Activated effector memory CD4-positive, alpha-beta T cell treated with Interleukin-2 at 50 U/mL for 16 hours (primary cell): ENCODE results near the gene ACER3.
"Not testable (repeated sequence)": the region's sequence is repeated elsewhere in the genome, so short reads cannot be mapped to it uniquely, and the experiment has no call there.

Source experiments
- DNase-seq: peaks from one replicate; pipeline ENCODE4 v3.0.0-alpha.2; 2020

ACER3 gene

DNA sequence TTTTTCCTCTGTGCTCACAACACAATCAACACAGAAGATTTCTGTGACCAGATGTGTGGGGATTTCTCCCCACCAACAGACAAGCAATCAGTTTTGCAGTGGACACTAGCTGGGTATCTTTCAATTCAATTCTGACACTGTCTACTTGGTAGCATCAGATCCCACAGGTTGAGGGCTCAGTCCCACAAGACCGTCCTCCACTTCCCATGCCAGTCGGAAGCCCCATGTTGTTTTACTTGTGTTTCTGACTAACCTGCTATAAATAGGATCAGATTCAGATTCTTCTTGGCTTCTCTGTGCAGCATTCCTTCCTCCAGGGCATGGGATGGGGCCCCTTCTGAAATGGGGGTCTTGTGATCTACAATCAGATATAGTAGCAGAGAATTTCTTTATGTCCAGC, 19.6 kb downstream of the ACER3 start:
- DNase-seq = no peak

DNA sequence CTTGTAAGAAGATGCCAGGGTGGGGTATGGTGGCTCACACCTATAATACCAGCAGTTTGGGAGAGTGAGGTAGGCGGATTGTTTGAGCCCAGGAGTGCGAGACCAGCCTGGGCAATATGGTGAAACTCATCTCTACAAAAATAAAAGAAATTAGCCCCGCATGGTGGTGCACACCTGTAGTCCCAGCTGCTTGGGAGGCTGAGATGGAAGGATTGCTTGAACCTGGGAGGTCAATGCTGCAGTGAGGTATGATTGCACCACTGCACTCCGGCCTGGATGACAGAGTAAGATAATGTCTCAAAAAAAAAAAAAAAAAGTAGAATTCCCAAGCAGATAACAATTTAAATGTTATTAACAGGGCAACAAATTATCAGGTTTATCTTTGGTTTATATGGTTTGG, 20.2 kb downstream of the ACER3 start:
- no peak for DNase-seq

DNA sequence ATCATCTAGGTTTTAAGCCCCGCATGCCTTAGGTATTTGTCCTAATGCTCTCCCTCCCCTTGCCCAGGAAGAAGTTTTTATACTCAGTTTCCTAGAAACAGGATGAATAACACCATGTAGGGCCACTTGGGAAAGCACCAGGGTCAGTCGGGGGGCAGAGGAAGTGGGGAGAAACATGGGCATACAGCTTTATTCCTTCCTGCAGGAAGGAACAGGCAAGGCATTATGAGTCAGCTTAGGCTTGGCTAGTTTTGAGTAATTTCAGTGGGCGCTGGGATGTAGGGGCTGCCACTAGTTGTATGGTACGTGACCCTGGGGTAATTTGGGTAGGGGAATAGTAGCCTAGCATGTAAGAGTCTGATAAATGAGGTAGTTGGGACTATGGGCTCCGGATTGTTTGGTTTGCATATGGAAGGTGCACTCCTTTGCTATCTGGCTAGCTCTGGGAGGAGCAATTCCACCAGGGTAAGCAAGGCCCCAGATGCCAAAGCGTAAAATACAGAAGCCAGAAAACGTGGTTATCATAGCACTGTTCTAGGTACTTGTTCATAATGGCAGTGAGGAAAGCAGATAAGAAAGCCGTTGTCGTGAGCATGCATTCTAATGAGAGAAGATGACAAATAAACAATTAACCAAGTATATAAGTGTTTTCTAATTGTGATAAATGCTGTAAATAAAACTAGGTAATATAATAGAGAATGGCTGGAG, 24.8 kb downstream of the ACER3 start:
- no peak for DNase-seq

DNA sequence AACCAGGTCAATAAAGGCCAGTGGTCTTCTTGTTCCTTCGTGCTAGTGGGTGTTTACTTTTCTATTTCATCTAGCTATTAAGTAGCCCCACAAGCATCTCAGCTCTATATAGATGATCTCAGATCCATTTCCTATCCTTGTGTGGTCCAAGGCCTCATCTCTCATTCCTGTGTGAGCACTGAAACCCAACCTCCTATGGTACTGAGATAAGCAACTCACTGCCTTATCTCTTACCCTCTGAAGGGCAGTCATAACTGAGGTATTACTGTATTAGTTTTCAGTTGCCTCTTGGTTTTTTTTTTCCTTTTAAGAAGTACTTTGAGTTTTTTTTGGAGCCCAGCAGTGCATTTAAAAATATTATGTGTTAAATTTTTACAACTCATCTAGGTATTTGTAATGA, 28.3 kb downstream of the ACER3 start:
- DNase-seq = no peak

DNA sequence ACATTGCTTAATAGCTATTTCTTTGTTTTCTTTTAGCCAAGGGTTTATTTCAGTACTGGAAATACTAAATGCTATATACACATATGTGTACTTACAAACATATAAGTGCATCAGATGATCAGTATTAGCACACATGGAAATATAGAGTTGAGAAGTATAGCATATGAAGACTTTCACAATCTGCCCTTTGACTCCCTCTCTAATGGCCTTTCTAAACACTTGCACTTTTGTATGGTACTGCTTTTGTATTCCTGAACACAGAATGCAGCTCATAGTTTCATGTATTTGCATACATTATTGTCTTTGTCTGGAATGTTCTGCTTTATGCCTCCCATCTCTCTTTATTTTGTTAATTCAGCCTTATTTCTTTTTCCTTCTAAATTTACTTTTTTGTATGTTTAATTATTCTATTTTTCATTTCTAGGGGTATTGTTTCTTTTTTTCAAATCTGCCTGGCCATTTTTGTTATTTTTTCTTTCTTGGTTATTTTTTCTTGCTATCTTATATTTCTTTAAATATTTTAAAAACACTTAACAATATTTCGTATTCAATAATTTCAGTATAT, 28.8 kb downstream of the ACER3 start:
- DNase-seq = no peak

DNA sequence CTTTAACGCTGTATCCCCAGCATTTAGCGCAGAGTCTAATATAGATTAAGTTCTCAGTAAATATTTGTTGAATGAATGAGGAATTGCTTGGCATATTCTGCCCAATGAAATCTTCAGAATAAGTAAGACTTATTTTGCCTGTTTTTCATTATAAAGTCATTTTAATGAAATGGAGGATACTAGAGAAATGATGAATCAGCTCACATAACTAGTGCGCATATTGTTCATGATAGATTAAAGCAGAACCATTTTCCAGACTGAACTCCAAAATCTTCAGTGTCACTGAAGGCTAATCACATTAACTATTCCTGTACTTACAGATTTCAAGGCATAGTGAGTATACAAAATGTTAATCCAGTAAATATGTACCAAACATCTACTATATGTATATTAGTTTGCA, 29.6 kb downstream of the ACER3 start:
- DNase-seq = no peak

DNA sequence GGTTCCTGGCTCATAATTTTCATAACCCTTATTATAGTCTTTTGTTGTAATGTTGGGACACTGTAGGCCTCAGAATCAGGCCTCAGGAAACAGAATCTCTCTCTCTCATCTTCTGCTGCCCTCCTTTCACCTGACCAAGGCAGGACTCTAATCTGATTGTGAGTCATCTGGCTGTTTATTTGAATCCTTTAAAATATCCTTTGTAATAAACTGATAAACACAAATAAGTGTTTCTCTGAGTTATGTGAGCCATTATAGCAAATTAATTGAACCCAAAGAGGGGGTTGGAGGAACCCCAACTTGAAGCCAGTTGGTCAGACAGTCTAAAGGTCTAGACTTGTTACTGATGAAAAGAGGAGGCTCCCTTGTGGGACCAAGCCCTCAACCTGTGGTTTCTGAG, 30.6 kb downstream of the ACER3 start:
- DNase-seq = no peak

DNA sequence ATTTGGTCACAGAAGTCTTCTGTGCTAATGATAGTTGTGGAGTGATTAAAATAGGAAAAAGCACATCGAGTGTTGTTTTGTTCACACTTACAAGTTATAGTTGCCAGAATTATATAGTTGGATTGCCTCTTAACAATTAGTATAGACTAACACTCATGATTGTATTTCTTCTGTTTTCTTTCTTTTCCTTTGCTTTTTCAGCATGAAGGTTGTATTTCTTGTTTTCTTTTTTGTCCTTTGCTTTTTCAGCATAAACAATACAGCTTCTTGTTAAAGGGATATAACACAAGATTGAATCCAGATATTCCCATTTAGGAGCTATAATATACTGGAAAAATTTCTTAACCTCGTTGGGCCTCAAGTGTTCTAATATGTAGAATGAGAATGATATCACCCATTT, 31.1 kb downstream of the ACER3 start:
- DNase-seq = no peak

DNA sequence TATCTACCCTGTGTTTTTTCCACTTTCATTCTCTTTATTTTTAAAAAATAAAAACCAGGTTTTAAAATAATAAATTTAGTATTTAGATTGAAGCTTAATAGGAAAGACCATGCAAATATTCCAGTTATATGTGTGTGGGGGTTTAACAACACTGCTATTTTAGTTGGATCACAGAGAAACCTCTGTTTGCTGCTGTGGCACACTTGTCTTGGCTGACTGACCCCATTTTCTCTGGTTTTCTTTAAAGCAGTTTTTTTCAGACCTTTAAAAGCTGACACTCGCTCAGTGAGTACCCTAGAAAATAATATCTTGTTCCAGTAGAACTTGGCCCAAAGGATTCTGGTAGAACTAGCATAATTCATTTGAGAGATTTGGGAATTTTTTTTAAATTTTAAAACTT, 31.6 kb downstream of the ACER3 start:
- DNase-seq = no peak

DNA sequence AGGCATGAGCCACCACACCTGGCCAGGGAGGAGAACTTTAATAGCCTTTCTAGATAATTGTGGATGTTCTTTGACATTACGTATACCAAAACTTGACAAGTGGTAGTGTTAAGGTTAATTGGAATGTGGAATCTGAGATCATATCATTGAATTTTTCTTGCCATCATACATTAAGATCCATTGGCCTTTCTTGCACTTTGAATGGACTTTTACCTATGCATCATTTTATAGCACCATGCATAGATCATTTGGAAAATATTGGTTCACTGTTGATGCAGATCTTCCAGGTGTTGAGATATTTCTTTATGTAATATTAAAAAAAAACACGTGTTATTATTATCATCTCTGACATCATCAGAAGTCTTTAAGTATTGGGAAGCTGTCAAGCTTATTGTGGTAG, 36.5 kb downstream of the ACER3 start:
- no peak for DNase-seq

DNA sequence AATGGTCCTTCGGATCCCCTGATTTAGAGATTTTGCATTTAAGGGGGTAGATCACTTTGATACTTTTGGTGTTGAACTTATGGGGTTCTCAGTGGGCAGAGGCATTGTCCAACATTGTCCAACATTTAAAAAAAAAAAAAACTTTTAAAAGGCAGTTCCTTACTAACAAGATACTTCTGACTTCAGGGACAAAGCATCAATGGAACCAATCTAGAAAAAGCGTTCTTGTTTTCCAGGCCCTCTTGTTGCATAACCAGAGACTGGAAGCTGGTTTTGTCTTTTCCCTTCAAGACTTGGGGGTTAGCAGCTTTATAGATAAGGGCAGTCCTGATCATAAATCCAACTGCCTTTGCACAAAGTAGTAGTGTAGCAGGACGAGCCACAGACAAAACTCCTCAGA, 40.4 kb downstream of the ACER3 start:
- no peak for DNase-seq

DNA sequence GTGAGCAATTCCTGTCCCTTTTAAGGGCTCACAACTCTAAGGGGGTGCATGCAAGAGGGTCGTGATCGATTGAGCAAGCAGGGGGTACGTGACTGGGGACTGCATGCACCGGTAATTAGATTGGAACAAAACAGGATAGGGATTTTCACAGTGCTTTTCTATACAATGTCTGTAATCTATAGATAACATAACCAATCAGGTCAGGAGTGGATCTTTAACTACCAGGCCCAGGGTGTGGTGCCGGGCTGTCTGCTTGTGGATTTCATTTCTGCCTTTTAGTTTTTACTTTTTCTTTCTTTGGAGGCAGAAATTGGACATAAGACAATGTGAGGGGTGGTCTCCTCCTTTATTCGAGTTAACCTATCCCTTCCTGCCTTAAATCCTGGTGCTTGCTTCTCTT, 40.9 kb downstream of the ACER3 start:
- not testable (repeated sequence) for DNase-seq

DNA sequence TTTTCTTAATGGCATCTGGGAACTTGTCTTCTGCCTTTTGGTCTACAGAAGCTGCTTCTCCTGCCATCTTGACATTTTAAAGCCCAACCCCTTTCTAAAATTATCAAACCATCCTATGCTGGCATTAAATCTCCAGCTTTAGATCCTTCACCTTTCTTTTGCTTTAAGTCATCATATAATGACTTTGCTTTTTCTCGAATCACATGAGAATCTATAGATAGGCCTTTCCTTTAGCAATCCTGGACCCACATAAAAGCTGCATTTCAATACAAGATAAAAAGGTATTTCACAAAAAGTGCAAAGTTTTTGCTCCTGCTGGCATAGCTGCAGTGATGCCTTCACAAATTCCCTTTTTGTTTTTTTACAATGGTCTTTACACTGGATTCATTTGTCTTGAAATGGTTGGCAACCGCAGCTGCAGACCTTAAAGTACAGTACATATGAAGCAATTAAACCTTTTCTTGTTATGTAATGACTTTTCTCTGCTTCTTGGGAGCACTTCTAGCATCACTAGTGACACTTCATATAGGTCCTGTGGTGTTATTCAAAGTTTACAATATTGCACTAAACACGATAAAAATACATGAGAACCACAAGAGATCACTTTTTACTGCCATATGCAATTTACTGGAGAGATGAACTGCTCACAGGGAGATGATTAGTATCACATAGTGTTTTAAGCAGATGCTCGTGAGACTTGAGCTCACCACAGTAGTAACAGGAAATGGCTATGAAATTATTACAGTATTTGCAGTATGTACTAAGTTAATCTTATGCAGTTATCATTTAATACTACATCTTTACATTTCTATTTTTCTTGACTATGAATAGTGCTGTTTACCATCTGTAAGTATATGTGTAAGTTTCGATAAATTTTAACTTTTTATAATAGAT, 41.6 kb downstream of the ACER3 start:
- DNase-seq = no peak

DNA sequence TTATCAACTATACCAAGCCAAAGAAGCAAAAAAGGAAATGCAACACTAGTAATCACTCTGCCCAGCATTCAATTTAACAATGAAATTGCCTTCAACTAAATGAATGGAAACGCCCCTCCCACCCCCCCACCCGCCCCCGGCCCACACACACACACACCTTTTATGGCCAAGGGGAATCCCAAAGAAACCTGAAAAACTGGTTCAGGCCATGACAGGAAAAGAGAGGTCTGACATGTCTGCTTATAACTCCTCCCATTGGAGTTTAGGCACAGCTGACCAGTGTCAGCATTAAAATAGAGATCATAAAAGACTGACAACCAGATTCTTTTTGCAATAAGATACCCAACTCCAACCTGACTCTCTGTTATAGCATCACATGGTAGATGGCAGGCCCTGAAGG, 42.6 kb downstream of the ACER3 start:
- DNase-seq = no peak

DNA sequence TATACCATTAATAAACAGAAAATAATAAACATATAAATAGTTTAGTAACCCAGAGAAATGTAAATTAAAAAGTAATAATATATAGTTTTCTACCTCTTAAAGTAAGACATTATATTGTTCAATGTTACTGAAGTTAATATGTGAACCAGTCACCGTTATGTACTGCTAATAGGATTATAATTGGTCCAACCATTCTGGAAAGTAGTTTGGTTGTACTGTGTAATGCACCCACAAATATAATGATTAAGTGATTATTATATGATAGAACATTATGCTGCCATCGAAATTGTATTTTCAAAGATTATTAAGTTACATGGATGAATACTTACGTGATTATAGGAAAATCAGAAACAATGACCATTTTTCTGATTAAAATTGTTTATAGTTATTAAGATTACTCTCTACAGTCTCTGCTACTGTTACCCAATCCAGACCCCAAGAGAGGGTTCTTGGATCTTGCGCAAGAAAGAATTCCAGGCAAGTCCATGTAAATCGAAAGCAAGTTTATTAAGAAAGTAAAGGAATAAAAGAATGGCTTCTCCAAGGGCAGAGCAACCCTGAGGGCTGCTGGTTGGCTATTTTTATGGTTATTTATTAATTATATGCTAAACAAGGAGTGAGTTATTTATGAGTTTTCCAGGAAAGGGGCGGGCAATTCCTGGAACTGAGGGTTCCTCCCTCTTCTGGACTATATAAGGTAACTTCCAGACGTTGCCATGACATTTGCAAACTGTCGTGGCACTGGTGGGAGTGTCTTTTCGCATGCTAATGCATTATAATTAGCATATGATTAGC, 50.1 kb downstream of the ACER3 start:
- DNase-seq = no peak

DNA sequence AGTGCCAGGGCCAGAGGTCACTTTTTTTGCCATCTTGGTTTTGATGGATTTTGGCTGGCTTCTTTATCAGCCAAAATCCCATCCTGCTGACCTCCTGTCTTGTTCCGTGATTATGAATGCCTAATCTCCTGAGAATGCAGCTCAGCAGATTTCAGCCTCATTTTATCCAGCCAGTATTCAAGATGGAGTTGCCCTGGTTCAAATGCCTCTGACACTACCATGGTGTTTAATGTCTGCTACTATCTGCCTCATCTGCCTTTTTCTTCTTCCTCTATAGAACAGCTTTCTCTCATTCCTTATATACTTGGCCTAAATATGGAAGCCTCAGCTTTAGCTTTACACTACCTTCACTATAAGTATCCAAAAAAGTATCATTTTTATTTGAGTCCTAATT, 50.7 kb downstream of the ACER3 start:
- no peak for DNase-seq

DNA sequence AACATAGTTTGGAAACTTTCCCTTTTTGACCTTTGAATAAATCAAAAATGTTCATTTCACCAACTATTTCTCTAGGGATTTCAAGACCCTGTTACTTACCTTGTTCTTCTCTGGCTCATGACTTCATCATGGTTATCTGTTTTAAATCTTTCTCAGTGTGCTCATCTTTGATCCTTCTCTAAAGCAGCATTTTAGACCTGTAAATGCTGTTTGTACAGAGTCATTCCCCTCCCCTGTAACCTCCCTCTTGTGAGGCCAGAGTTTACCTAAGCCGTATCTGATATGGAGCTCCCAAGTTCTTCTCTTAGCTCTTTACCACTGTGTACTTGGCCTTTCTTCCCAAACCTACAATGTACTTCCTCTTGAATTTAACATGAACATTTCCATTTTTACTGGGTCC, 56.0 kb downstream of the ACER3 start:
- no peak for DNase-seq

DNA sequence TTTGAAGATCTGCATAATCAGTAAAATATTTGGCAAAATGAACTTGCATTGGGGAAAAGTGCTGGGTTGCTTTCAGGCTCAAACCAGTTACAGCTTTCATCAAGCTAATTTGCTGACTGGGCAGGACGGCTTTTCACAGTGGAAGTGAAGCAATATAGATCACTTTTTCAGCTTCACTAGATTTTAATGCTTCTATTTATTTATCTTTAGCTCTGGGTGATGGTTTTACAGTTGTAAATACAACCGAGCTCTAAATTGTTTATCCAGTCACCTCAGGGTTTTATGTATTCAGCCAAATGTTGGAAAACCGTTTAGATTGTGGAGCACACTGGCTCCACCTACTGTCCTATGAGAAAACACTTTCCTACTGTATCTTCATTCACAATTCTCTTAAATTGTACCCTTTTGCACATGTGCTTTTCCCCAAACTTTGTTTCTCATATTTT, 58.2 kb downstream of the ACER3 start:
- DNase-seq = no peak

DNA sequence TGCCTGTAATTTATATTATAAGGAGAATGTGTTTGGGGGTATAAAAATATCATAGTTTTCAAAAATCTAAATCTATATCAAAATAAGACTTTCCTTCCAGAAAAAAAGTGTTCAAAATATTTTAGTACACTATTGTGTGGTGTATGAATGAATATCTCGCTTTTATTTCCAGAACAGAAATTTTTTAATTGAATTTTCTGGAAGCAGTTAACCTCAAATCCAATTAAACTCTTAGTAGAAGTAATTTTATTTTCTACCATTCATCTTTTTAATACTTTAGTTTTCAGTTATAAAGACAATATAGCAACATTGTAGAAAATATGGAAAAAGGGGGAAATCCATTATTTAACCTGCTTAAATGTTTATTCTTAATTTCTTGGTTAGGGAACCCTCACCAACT, 58.7 kb downstream of the ACER3 start:
- DNase-seq = no peak

DNA sequence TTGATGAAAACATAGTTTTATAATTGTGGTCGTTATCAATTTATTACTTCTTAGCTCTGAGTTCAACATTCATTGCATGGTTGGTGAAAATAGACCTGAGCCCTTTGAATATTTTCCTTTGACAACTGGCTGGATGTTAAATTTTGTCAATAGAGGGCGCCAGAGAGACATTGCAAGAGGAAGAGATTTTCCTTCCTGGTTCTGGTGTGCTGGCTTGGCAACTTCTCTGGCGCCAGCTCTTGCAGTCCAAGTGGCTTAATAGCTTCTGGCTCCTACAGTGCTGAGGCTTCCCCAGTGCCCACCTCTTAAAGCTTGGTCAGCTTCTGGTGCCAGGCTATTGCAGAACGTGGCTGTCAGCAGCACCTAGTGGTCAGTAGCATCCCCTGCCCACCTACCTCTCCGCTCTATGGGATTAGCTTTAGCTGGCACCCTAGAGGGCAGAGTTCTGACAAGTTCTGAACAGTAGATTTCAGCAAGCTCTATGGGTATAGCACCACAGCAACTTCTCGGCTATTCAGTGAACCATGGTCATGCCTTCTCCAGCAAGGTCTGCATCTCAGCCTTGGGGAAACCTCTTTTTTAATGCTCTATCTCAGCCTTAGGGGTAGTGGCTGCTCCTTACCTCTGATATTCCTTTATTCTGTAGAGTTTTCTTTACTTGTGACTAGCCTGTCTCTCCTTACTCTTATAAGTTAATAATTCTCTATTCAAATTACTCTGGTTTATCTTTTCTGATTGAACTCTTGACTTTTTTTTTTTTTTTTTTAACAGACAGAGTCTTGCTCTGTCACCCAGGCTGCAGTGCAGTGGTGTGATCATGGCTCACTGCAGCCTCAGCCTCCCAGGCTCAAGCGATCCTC, 59.4 kb downstream of the ACER3 start:
- DNase-seq = peak; percentile 18

DNA sequence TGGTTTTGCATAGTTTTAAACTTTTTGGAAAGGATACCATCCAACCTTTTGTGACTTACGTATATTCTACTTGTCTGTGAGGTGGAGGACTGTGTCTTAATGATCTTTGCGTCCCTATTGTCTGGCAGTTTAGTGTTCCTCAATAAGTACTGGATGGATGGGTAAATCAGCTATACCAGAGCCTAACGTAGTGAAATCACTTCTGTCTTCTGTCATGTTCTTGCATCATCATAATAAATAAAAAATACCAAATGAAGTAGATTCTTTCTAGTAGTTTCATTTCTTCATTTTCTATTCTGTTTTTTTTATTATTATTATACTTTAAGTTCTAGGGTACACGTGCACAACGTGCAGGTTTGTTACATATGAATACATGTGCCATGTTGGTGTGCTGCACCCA, 66.4 kb downstream of the ACER3 start:
- DNase-seq = no peak

DNA sequence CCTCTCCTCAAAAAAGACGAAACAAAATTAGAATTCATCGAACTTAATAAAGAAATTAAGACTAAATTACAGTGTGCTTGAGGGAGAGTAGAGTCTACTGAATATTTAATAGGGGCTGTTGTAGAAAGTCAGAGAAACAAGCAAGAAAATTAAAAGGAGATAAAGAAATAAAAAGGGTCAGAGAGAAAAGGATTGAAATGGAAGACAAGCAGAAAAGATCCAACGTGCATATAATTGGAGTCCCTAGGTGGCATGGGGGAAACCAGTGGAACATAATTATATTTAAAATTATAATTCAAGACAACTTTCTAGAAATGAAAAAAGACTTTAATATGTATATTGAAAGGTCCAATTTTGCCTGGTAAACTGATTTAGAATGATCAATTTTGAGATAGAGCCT, 74.3 kb downstream of the ACER3 start:
- DNase-seq = no peak
